Parathyroid adenoma (tissue), 2 donors: ENCODE measurements around the gene CAMTA1.

ENCODE experiments used
- H2AFZ ChIP-seq: fragments of 300-600 bp; sonication (generic); one replicate; pipeline ENCODE4 v1.7.0; 2017; ENCODE audit warnings: antibody characterized with exemption, mild to moderate bottlenecking
- H3K27ac ChIP-seq: fragments of 300-600 bp; sonication (generic); one replicate; pipeline ENCODE4 v1.7.0; 2017
- H3K27me3 ChIP-seq: fragments of 300-600 bp; sonication (generic); one replicate; pipeline ENCODE4 v1.7.0; 2017; ENCODE audit warnings: low read length; ENCODE audit not compliant: control insufficient read depth, insufficient read depth
- H3K36me3 ChIP-seq: fragments of 300-600 bp; sonication (generic); one replicate; pipeline ENCODE4 v1.7.0; 2017; ENCODE audit warnings: low read length; ENCODE audit not compliant: control insufficient read depth, insufficient read depth
- H3K4me1 ChIP-seq: fragments of 300-600 bp; sonication (generic); one replicate; pipeline ENCODE4 v1.7.0; 2017; ENCODE audit warnings: control low read depth
- H3K4me2 ChIP-seq: fragments of 300-600 bp; sonication (generic); one replicate; pipeline ENCODE4 v1.7.0; 2017; ENCODE audit warnings: low read length
- H3K4me3 ChIP-seq: fragments of 300-600 bp; sonication (generic); one replicate; pipeline ENCODE4 v1.7.0; 2017; ENCODE audit warnings: low read depth, low read length
- H3K79me2 ChIP-seq: fragments of 300-600 bp; sonication (generic); one replicate; pipeline ENCODE4 v1.7.0; 2017; ENCODE audit warnings: control low read depth
- H3K9ac ChIP-seq: fragments of 300-600 bp; sonication (generic); one replicate; pipeline ENCODE4 v1.7.0; 2017; ENCODE audit warnings: mild to moderate bottlenecking
- H3K9me3 ChIP-seq: fragments of 300-600 bp; sonication (generic); one replicate; pipeline ENCODE4 v1.7.0; 2017; ENCODE audit warnings: low read length; ENCODE audit not compliant: control insufficient read depth
- TF ChIP-seq, protein P1 (sequence below): fragments of 300-600 bp; sonication (generic); IDR thresholded peaks from one replicate; pipeline ENCODE4 v1.7.0; 2017; ENCODE audit warnings: antibody characterized with exemption, mild to moderate bottlenecking
- donor health status: primary hyperparathyroidism.

CAMTA1 gene

GRCh38 chr1:7555391-7556185 is 770.3 kb downstream of the CAMTA1 start:
- H3K27ac ChIP-seq, result no peak overlapping the region
- no peak overlapping the region for H3K4me3 ChIP-seq
- H3K4me1 ChIP-seq, result no peaks in the 10 kb centered on the region
- no peaks in the 10 kb centered on the region for H3K79me2 ChIP-seq
- no peak overlapping the region for H2AFZ ChIP-seq
- H3K36me3 ChIP-seq, result no peaks in the 10 kb centered on the region
- H3K4me2 ChIP-seq, result no peak overlapping the region
- H3K27me3 ChIP-seq, result no peaks in the 10 kb centered on the region
- H3K9ac ChIP-seq, result no peak overlapping the region
- H3K9me3 ChIP-seq, result no peaks in the 10 kb centered on the region
- TF ChIP-seq, protein P1, sequence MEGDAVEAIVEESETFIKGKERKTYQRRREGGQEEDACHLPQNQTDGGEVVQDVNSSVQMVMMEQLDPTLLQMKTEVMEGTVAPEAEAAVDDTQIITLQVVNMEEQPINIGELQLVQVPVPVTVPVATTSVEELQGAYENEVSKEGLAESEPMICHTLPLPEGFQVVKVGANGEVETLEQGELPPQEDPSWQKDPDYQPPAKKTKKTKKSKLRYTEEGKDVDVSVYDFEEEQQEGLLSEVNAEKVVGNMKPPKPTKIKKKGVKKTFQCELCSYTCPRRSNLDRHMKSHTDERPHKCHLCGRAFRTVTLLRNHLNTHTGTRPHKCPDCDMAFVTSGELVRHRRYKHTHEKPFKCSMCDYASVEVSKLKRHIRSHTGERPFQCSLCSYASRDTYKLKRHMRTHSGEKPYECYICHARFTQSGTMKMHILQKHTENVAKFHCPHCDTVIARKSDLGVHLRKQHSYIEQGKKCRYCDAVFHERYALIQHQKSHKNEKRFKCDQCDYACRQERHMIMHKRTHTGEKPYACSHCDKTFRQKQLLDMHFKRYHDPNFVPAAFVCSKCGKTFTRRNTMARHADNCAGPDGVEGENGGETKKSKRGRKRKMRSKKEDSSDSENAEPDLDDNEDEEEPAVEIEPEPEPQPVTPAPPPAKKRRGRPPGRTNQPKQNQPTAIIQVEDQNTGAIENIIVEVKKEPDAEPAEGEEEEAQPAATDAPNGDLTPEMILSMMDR, result no peak

- Histone ChIP-seq H3K36me3 (no peaks in the 10 kb centered on the region), H2AFZ (no peak overlapping the region), H3K27ac (no peak overlapping the region), H3K79me2 (no peaks in the 10 kb centered on the region), H3K4me2 (no peak overlapping the region), H3K9me3 (no peaks in the 10 kb centered on the region), H3K27me3 (no peaks in the 10 kb centered on the region), H3K4me3 (no peak overlapping the region), H3K4me1 (peaks cover 6% of the 10 kb centered on the region), H3K9ac (no peak overlapping the region)
- TF ChIP-seq, protein P1, result no peak
Observed at GRCh38 chr1:7557301-7557891, 772.1 kb downstream of the CAMTA1 start.

GRCh38 chr1:7558041-7558461 is 772.8 kb downstream of the CAMTA1 start:
- Histone ChIP-seq H3K79me2 (no peaks in the 10 kb centered on the region), H3K4me3 (no peak overlapping the region), H3K9me3 (no peaks in the 10 kb centered on the region), H3K27me3 (no peaks in the 10 kb centered on the region), H3K27ac (no peak overlapping the region), H3K9ac (no peak overlapping the region), H3K36me3 (no peaks in the 10 kb centered on the region), H2AFZ (no peak overlapping the region), H3K4me2 (no peak overlapping the region), H3K4me1 (peaks cover 13% of the 10 kb centered on the region)
- TF ChIP-seq, protein P1, result no peak

DNA sequence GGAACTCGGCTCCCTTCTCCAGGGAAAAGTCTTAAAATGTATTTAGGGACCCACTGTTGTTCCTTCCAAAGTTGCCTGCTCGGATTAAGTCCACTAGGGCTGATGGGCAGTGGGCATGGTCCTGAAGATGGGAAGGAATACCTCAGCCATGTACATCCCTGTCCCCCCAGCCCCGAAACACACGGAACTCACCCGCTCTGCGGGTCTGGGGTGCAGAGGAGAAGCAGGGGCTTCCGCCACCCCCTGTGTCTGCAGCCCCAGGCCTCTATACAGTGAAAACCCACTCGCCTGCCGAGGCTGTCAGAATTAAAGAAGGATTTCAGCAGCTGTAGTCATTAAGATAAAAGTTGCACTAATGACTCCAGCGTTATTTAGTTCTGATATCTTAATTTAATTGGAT is 773.2 kb downstream of the CAMTA1 start:
- TF ChIP-seq, protein P1, result no peak
- peaks cover 13% of the 10 kb centered on the region for H3K4me1 ChIP-seq
- no peak overlapping the region for H3K27ac ChIP-seq
- H3K27me3 ChIP-seq, result no peaks in the 10 kb centered on the region
- no peaks in the 10 kb centered on the region for H3K9me3 ChIP-seq
- no peak overlapping the region for H3K4me3 ChIP-seq
- H3K4me2 ChIP-seq, result no peak overlapping the region
- H3K36me3 ChIP-seq, result no peaks in the 10 kb centered on the region
- H2AFZ ChIP-seq, result no peak overlapping the region
- no peak overlapping the region for H3K9ac ChIP-seq
- no peaks in the 10 kb centered on the region for H3K79me2 ChIP-seq
